Neuron (in vitro differentiated cells): ENCODE data around the gene TEX12.
"Not testable (repeated sequence)": the region's sequence is repeated elsewhere in the genome, so short reads cannot be mapped to it uniquely, and the experiment has no call there.

Source experiments
- H2AFZ ChIP-seq: one replicate; pipeline ENCODE4 v1.6.1; 2013; ENCODE audit warnings: low read depth, mild to moderate bottlenecking, inconsistent platforms, low read length, moderate library complexity
- H3K27me3 ChIP-seq: one replicate; pipeline ENCODE4 v1.6.1; 2013; ENCODE audit warnings: low read length; ENCODE audit not compliant: insufficient read depth
- H3K36me3 ChIP-seq: one replicate; pipeline ENCODE4 v1.6.1; 2013; ENCODE audit warnings: low read length; ENCODE audit not compliant: insufficient read depth
- H3K4me1 ChIP-seq: one replicate; pipeline ENCODE4 v1.6.1; 2013; ENCODE audit warnings: low read length; ENCODE audit not compliant: insufficient read depth
- H3K4me3 ChIP-seq: 2 replicates; pipeline ENCODE4 v1.5.1; 2013; ENCODE audit warnings: mild to moderate bottlenecking, low read length, moderate library complexity
- H3K9me3 ChIP-seq: one replicate; pipeline ENCODE4 v1.6.1; 2013; ENCODE audit warnings: low read length

Gene TEX12

DNA sequence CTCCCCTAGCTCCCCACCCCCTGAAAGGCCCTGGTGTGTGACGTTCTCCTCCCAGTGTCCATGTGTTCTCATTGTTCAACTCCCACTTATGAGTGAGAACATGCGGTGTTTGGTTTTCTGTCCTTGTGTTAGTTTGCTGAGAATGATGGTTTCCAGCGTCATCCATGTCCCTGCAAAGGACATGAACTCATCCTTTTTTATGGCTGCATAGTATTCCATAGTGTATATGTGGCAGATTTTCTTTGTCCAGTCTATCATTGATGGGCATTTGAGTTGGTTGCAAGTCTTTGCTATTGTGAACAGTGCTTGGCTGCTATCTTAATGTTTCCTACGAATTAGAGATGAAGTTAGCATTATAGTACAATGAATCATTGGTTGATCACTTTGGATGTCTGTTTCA is 31.9 kb downstream of the TEX12 start:
- not testable (repeated sequence) for H2AFZ ChIP-seq, H3K36me3 ChIP-seq, H3K4me3 ChIP-seq, H3K4me1 ChIP-seq, H3K9me3 ChIP-seq, H3K27me3 ChIP-seq

GRCh38 chr11:112200252-112200651 is 33.1 kb downstream of the TEX12 start:
- H3K9me3 ChIP-seq: no peaks in the 10 kb centered on the region

DNA sequence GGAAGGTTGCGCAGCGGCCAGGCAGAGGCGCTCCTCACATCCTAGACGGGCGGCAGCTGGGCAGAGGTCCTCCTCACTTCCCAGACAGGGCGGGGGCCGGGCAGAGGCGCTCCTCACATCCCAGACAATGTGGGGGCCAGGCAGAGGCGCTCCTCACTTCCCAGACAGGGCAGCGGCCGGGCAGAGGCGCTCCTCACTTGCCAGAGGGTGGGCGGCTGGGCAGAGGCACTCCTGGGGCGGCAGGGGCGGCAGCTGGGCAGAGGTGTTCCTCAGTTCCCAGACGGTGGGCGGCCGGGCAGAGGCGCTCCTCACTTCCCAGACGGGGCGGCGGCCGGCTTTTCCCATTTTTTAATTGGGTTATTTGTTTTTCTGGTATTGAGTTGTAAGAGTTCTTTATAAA is 38.9 kb downstream of the TEX12 start:
- no peaks in the 10 kb centered on the region for H3K4me1 ChIP-seq
- H3K9me3 ChIP-seq: no peaks in the 10 kb centered on the region
- no peaks in the 10 kb centered on the region for H3K36me3 ChIP-seq
- H2AFZ ChIP-seq: no peak overlapping the region
- H3K4me3 ChIP-seq: no peak overlapping the region
- H3K27me3 ChIP-seq: no peaks in the 10 kb centered on the region

More at GRCh38 chr11:112200252-112200651, 33.1 kb downstream of the TEX12 start:
- Histone ChIP-seq H3K4me1 (no peaks in the 10 kb centered on the region), H3K4me3 (no peak overlapping the region), H3K27me3 (no peaks in the 10 kb centered on the region), H2AFZ (no peak overlapping the region), H3K36me3 (no peaks in the 10 kb centered on the region)

- H2AFZ ChIP-seq: no peak overlapping the region
- H3K9me3 ChIP-seq: no peaks in the 10 kb centered on the region
- H3K4me1 ChIP-seq: no peaks in the 10 kb centered on the region
- no peaks in the 10 kb centered on the region for H3K36me3 ChIP-seq
- no peak overlapping the region for H3K4me3 ChIP-seq
- no peaks in the 10 kb centered on the region for H3K27me3 ChIP-seq
Observed at GRCh38 chr11:112210890-112211289, 43.7 kb downstream of the TEX12 start.

- Histone ChIP-seq H3K36me3 (no peaks in the 10 kb centered on the region), H3K9me3 (no peaks in the 10 kb centered on the region), H3K4me1 (no peaks in the 10 kb centered on the region), H3K4me3 (no peak overlapping the region), H3K27me3 (no peaks in the 10 kb centered on the region), H2AFZ (no peak overlapping the region)
Observed at GRCh38 chr11:112211536-112211935, 44.4 kb downstream of the TEX12 start.

- Histone ChIP-seq H3K27me3 (no peaks in the 10 kb centered on the region), H3K9me3 (no peaks in the 10 kb centered on the region), H3K4me3 (no peak overlapping the region), H3K36me3 (no peaks in the 10 kb centered on the region), H2AFZ (no peak overlapping the region), H3K4me1 (no peaks in the 10 kb centered on the region)
Observed at GRCh38 chr11:112212290-112212689, 45.1 kb downstream of the TEX12 start.

- Histone ChIP-seq H3K36me3 (no peaks in the 10 kb centered on the region), H3K4me1 (no peaks in the 10 kb centered on the region), H3K27me3 (no peaks in the 10 kb centered on the region), H2AFZ (no peak overlapping the region), H3K9me3 (no peaks in the 10 kb centered on the region), H3K4me3 (no peak overlapping the region)
Observed at GRCh38 chr11:112212710-112213109, 45.5 kb downstream of the TEX12 start.

DNA sequence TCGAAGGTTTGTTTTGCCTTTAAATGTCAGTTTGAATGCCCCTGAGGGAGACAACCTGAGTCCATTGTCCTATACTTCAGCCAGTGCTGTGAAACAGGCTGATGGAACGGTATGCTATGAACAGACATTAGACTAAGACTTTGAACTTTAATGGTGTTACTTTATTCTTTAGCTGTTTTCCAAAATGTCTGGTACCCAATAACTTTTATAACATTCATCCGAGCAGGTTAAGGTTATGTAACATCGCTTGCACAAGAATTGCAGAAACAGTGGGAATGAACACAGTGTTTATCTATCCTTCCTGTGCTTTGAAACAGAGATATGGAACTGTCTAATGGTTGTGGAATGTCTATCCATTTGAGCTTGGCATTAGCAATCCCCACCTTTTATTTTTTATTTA is 46.6 kb downstream of the TEX12 start:
- H3K9me3 ChIP-seq: no peaks in the 10 kb centered on the region

GRCh38 chr11:112215621-112216020 is 48.4 kb downstream of the TEX12 start:
- Histone ChIP-seq H3K36me3 (no peaks in the 10 kb centered on the region), H3K4me3 (no peak overlapping the region), H2AFZ (no peak overlapping the region), H3K9me3 (no peaks in the 10 kb centered on the region), H3K27me3 (no peaks in the 10 kb centered on the region), H3K4me1 (no peaks in the 10 kb centered on the region)

More for the DNA sequence above, 46.6 kb downstream of the TEX12 start:
- no peaks in the 10 kb centered on the region for H3K4me1 ChIP-seq
- no peaks in the 10 kb centered on the region for H3K36me3 ChIP-seq
- H2AFZ ChIP-seq: no peak overlapping the region
- no peak overlapping the region for H3K4me3 ChIP-seq
- no peaks in the 10 kb centered on the region for H3K27me3 ChIP-seq

- Histone ChIP-seq H3K27me3 (no peaks in the 10 kb centered on the region), H3K4me3 (no peak overlapping the region), H2AFZ (no peak overlapping the region), H3K4me1 (no peaks in the 10 kb centered on the region), H3K36me3 (no peaks in the 10 kb centered on the region), H3K9me3 (no peaks in the 10 kb centered on the region)
Observed at GRCh38 chr11:112216561-112217105, 49.5 kb downstream of the TEX12 start.

DNA sequence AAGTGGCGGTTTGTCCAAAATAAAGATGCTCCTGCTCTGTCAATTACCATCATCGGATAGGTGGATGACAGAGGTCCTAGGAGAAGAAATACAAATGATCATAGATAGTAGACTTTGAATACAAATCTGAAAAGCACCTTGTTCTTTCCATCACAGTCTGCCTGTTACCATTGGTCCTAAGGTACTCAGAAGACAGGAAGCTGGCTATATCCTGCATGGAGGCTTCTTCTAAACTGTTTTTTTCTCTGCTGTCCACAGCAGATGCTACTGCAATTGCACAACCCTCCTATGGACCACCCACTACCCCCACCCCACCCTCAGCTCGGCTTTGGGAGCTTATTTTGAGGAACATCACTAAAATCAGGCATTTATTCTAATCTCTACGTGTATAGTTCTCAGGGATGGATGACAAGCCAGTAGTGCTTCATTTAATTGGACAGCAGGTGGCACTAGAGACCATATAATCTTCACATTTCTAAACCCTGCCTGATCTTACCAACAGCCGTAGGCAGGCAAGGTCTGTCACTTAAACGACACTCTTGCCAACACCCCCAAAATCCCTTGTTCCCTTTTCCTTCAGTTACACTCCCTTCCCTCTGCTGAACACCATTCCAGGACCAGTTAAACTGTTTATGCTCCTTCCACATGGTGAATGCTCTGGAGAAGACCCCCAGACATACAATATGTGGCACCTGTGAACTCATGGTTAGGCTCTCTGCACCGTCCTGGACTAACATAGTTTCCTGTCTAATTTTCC is 52.5 kb downstream of the TEX12 start:
- H3K27me3 ChIP-seq: no peaks in the 10 kb centered on the region
- H3K36me3 ChIP-seq: no peaks in the 10 kb centered on the region
- no peaks in the 10 kb centered on the region for H3K4me1 ChIP-seq
- no peaks in the 10 kb centered on the region for H3K9me3 ChIP-seq
- no peak overlapping the region for H2AFZ ChIP-seq
- H3K4me3 ChIP-seq: no peak overlapping the region

DNA sequence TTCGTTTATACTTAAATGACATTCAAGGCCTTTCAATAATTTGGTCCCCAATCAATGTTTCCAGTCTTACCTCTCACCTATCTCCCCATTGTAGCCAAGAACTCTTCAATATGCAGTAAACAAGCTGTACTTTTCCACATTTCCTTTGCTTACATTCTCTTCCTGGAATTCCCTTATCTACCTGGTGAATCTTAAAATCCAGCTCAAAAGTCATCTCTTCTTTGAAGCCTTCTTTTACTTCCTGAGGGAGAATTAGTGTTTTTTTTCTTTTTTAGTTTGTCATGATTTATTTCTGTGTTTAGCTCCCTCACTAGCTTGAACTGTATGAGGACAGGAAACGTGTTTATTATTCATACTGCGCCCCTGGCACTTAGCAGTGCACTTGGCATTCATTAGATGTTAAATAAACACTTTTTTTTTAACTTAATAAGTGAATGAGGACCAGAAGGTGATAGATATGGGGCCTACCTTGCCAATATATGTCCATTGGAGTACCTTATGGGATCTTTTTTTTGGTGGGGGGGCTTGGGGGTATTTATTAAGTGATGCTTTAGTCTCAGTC is 54.2 kb downstream of the TEX12 start:
- Histone ChIP-seq H3K4me1 (no peaks in the 10 kb centered on the region), H3K4me3 (no peak overlapping the region), H3K36me3 (no peaks in the 10 kb centered on the region), H3K9me3 (no peaks in the 10 kb centered on the region), H3K27me3 (no peaks in the 10 kb centered on the region), H2AFZ (no peak overlapping the region)
